WTC11 (cell line): Measurements from ENCODE around the gene MPEG1. TPM values are rescaled to one million over a fixed set of nuclear protein-coding genes. Genes with fewer than 3 reads are reported as not detected.

Source experiments
- ATAC-seq: fragments of 200-7000 bp; cut with Tn5 transposase; 2 replicates; pipeline ENCODE4 v1.10.0; 2021; ENCODE audit warnings: mild to moderate bottlenecking, moderate library complexity
- CTCF ChIA-PET: fragments of 300-600 bp; sonication (Branson Sonifier 250); formaldehyde crosslinking; loops from one replicate; lab custom pipeline; 2021; ENCODE audit warnings: antibody characterized with exemption; lab: Charles Lee
- POLR2A ChIA-PET: fragments of 350-600 bp; sonication (Branson Sonifier 250); formaldehyde crosslinking; loops from one replicate; lab custom pipeline; 2021; ENCODE audit warnings: antibody characterized with exemption; lab: Charles Lee
- DNase-seq: peaks from one replicate; pipeline ENCODE4 v3.0.0; 2021; ENCODE audit warnings: low spot score
- H3K27ac Mint-ChIP-seq: 2 replicates; pipeline ENCODE4 v1.8.0; 2021; ENCODE audit warnings: mixed read lengths
- H3K27me3 Mint-ChIP-seq: 2 replicates; pipeline ENCODE4 v1.8.0; 2021; ENCODE audit warnings: low read depth, mild to moderate bottlenecking, moderate library complexity, mixed read lengths
- H3K36me3 Mint-ChIP-seq: 2 replicates; pipeline ENCODE4 v1.8.0; 2021; ENCODE audit warnings: mixed read lengths
- H3K4me1 Mint-ChIP-seq: 2 replicates; pipeline ENCODE4 v1.8.0; 2022; ENCODE audit warnings: mixed read lengths
- H3K4me3 Mint-ChIP-seq: 2 replicates; pipeline ENCODE4 v1.8.0; 2021; ENCODE audit warnings: mild to moderate bottlenecking, moderate library complexity, mixed read lengths
- H3K9me3 Mint-ChIP-seq: 2 replicates; pipeline ENCODE4 v1.8.0; 2021; ENCODE audit warnings: mixed read lengths
- CBFB ChIP-seq: sonication (generic); formaldehyde crosslinking; IDR thresholded peaks from 2 replicates; pipeline ENCODE4 v1.8.1; 2022; ENCODE audit warnings: mild to moderate bottlenecking, low read depth, missing genetic modification reagents
- CREB1 ChIP-seq: sonication (generic); formaldehyde crosslinking; IDR thresholded peaks from 2 replicates; pipeline ENCODE4 v1.8.0; 2023; ENCODE audit warnings: mild to moderate bottlenecking, missing genetic modification reagents
- CREM ChIP-seq: sonication (generic); formaldehyde crosslinking; IDR thresholded peaks from 2 replicates; pipeline ENCODE4 v1.8.1; 2022; ENCODE audit warnings: mild to moderate bottlenecking, missing genetic modification reagents, moderate library complexity
- ETV6 ChIP-seq: sonication (generic); formaldehyde crosslinking; IDR thresholded peaks from 2 replicates; pipeline ENCODE4 v1.8.1; 2022; ENCODE audit warnings: mild to moderate bottlenecking, missing genetic modification reagents
- FOXP1 ChIP-seq: sonication (generic); formaldehyde crosslinking; IDR thresholded peaks from 2 replicates; pipeline ENCODE4 v1.8.0; 2022; ENCODE audit warnings: missing genetic modification reagents, mild to moderate bottlenecking, moderate library complexity, borderline replicate concordance
- IRF2 ChIP-seq: sonication (generic); formaldehyde crosslinking; IDR thresholded peaks from 2 replicates; pipeline ENCODE4 v1.8.0; 2022; ENCODE audit warnings: low read depth, missing genetic modification reagents, borderline replicate concordance
- MYBL2 ChIP-seq: sonication (generic); formaldehyde crosslinking; IDR thresholded peaks from 2 replicates; pipeline ENCODE4 v1.8.1; 2023; ENCODE audit warnings: mild to moderate bottlenecking, moderate library complexity, missing genetic modification reagents
- NFATC4 ChIP-seq: fragments of 250-450 bp; sonication (Bioruptor Pico); IDR thresholded peaks from 2 replicates; pipeline ENCODE4 v1.9.0; 2021; ENCODE audit warnings: mild to moderate bottlenecking
- NR2C2 ChIP-seq: sonication (generic); formaldehyde crosslinking; IDR thresholded peaks from 2 replicates; pipeline ENCODE4 v1.8.0; 2022; ENCODE audit warnings: mild to moderate bottlenecking, missing genetic modification reagents
- TEAD1 ChIP-seq: sonication (generic); formaldehyde crosslinking; IDR thresholded peaks from 2 replicates; pipeline ENCODE4 v1.8.0; 2022; ENCODE audit warnings: mild to moderate bottlenecking, missing genetic modification reagents
- ZNF263 ChIP-seq: sonication (generic); formaldehyde crosslinking; IDR thresholded peaks from 2 replicates; pipeline ENCODE4 v1.8.1; 2022; ENCODE audit warnings: low read depth, mild to moderate bottlenecking, moderate library complexity, missing genetic modification reagents
- total RNA-seq: library from RNA; stranded (reverse); gene quantifications from 3 replicates; pipeline ENCODE4 v1.2.3, GENCODE V29; 2021
- TF ChIP-seq, protein P1 (sequence below): sonication (generic); formaldehyde crosslinking; IDR thresholded peaks from 2 replicates; pipeline ENCODE4 v1.8.0; 2022; ENCODE audit warnings: mild to moderate bottlenecking, missing genetic modification reagents
- TF ChIP-seq, protein P2 (sequence below): sonication (generic); formaldehyde crosslinking; IDR thresholded peaks from 2 replicates; pipeline ENCODE4 v1.8.1; 2023; ENCODE audit warnings: mild to moderate bottlenecking, missing genetic modification reagents, moderate library complexity
- TF ChIP-seq, protein P3 (sequence below): sonication (generic); formaldehyde crosslinking; IDR thresholded peaks from 2 replicates; pipeline ENCODE4 v1.8.0; 2022; ENCODE audit warnings: missing genetic modification reagents
- TF ChIP-seq, protein P4 (sequence below): sonication (generic); formaldehyde crosslinking; IDR thresholded peaks from 2 replicates; pipeline ENCODE4 v1.8.1; 2023; ENCODE audit warnings: mild to moderate bottlenecking, moderate library complexity, missing genetic modification reagents
- TF ChIP-seq, protein P5 (sequence below): sonication (generic); formaldehyde crosslinking; IDR thresholded peaks from 2 replicates; pipeline ENCODE4 v1.8.0; 2023; ENCODE audit warnings: mild to moderate bottlenecking, missing genetic modification reagents
- TF ChIP-seq, protein P6 (sequence below): sonication (generic); formaldehyde crosslinking; IDR thresholded peaks from 2 replicates; pipeline ENCODE4 v1.8.1; 2023; ENCODE audit warnings: mild to moderate bottlenecking, missing genetic modification reagents, moderate library complexity

Gene MPEG1
- total RNA-seq, 1 experiment from 2014 or later: 0.09 TPM

DNA sequence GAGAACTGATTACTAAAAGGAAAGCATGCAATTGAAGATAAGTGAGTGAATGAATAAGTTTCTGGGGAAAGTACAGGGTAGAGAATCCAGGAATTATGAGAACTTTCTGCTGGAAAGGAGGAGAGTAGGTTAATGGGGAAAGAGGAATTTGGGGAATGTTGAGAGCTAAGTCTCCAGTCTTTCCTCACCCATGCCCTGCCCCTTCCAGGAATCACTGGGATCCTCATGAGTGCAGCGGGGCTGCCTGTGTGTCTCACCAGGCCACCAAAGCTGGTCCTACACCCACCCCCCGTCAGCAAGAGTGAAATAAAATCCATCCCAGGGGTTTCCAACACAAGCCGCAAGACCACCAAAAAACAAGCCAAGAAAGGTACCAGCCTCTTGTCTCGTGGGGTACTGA lies 23.8 kb downstream of the MPEG1 start:
- peaks cover 34% of the 10 kb centered on the region for H3K36me3 Mint-ChIP-seq
- TF ChIP-seq, protein P1, sequence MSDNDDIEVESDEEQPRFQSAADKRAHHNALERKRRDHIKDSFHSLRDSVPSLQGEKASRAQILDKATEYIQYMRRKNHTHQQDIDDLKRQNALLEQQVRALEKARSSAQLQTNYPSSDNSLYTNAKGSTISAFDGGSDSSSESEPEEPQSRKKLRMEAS (CRISPR knock-in tag): no peak
- TF ChIP-seq IRF2: no peak
- TF ChIP-seq, protein P2, sequence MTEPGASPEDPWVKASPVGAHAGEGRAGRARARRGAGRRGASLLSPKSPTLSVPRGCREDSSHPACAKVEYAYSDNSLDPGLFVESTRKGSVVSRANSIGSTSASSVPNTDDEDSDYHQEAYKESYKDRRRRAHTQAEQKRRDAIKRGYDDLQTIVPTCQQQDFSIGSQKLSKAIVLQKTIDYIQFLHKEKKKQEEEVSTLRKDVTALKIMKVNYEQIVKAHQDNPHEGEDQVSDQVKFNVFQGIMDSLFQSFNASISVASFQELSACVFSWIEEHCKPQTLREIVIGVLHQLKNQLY (CRISPR knock-in tag): no peak
- TF ChIP-seq, protein P3, sequence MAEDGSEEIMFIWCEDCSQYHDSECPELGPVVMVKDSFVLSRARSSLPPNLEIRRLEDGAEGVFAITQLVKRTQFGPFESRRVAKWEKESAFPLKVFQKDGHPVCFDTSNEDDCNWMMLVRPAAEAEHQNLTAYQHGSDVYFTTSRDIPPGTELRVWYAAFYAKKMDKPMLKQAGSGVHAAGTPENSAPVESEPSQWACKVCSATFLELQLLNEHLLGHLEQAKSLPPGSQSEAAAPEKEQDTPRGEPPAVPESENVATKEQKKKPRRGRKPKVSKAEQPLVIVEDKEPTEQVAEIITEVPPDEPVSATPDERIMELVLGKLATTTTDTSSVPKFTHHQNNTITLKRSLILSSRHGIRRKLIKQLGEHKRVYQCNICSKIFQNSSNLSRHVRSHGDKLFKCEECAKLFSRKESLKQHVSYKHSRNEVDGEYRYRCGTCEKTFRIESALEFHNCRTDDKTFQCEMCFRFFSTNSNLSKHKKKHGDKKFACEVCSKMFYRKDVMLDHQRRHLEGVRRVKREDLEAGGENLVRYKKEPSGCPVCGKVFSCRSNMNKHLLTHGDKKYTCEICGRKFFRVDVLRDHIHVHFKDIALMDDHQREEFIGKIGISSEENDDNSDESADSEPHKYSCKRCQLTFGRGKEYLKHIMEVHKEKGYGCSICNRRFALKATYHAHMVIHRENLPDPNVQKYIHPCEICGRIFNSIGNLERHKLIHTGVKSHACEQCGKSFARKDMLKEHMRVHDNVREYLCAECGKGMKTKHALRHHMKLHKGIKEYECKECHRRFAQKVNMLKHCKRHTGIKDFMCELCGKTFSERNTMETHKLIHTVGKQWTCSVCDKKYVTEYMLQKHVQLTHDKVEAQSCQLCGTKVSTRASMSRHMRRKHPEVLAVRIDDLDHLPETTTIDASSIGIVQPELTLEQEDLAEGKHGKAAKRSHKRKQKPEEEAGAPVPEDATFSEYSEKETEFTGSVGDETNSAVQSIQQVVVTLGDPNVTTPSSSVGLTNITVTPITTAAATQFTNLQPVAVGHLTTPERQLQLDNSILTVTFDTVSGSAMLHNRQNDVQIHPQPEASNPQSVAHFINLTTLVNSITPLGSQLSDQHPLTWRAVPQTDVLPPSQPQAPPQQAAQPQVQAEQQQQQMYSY (CRISPR knock-in tag): no peak
- no peak for TF ChIP-seq ZNF263 (CRISPR knock-in tag)
- TF ChIP-seq CREM (CRISPR knock-in tag): no peak
- no peak for TF ChIP-seq ETV6
- TF ChIP-seq MYBL2: no peak
- TF ChIP-seq, protein P4, sequence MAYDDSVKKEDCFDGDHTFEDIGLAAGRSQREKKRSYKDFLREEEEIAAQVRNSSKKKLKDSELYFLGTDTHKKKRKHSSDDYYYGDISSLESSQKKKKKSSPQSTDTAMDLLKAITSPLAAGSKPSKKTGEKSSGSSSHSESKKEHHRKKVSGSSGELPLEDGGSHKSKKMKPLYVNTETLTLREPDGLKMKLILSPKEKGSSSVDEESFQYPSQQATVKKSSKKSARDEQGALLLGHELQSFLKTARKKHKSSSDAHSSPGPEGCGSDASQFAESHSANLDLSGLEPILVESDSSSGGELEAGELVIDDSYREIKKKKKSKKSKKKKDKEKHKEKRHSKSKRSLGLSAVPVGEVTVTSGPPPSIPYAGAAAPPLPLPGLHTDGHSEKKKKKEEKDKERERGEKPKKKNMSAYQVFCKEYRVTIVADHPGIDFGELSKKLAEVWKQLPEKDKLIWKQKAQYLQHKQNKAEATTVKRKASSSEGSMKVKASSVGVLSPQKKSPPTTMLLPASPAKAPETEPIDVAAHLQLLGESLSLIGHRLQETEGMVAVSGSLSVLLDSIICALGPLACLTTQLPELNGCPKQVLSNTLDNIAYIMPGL (CRISPR knock-in tag): no peak
- no peak for TF ChIP-seq CREB1 (CRISPR knock-in tag)
- TF ChIP-seq CBFB (CRISPR knock-in tag): no peak
- TF ChIP-seq NR2C2 (CRISPR knock-in tag): no peak
- TF ChIP-seq FOXP1: no peak
- no peak for TF ChIP-seq TEAD1
- no peak for ATAC-seq
- ChIA-PET POLR2A (no interaction called here), CTCF (no interaction called here)
- no peaks in the 10 kb centered on the region for H3K9me3 Mint-ChIP-seq
- no peaks in the 10 kb centered on the region for H3K27me3 Mint-ChIP-seq
- H3K27ac Mint-ChIP-seq: no peak overlapping the region
- peaks cover 16% of the 10 kb centered on the region for H3K4me1 Mint-ChIP-seq
- H3K4me3 Mint-ChIP-seq: no peak overlapping the region
- DNase-seq: no peak

DNA sequence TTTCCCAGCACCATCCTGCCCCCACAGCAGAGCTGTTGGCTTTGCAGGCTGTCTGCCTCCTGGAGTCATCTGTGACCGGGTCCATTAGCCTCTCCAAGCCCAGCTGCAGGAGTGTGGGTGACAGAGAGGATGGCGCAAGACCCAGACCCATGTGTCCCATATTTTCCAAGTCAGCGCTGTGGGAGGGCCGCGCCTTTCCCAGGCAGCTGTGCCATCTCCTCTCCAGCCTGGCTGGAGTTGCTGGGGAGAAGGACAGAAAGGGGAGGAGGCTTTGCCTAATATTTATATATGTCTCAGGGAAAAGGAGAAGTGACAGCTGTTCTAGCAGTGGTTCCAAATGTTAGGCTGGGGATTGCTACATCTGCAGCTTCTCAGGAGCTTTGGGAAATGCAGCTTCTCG lies 25.1 kb downstream of the MPEG1 start:
- ATAC-seq: no peak
- DNase-seq: no peak
- Mint-ChIP-seq H3K27ac (no peak overlapping the region), H3K36me3 (peaks cover 30% of the 10 kb centered on the region), H3K4me1 (peaks cover 16% of the 10 kb centered on the region), H3K9me3 (no peaks in the 10 kb centered on the region), H3K4me3 (no peak overlapping the region)
- ChIA-PET POLR2A (no interaction called here), CTCF (interaction anchor here (1.2 to 8.6 kb wide), 4 partner anchors 16 to 99 kb away, joined by 3 to 382 read pairs (median 36); partner anchors contain the start of gene DTX4)
- no peak for TF ChIP-seq NFATC4 (CRISPR knock-in tag)
- TF ChIP-seq, protein P5, sequence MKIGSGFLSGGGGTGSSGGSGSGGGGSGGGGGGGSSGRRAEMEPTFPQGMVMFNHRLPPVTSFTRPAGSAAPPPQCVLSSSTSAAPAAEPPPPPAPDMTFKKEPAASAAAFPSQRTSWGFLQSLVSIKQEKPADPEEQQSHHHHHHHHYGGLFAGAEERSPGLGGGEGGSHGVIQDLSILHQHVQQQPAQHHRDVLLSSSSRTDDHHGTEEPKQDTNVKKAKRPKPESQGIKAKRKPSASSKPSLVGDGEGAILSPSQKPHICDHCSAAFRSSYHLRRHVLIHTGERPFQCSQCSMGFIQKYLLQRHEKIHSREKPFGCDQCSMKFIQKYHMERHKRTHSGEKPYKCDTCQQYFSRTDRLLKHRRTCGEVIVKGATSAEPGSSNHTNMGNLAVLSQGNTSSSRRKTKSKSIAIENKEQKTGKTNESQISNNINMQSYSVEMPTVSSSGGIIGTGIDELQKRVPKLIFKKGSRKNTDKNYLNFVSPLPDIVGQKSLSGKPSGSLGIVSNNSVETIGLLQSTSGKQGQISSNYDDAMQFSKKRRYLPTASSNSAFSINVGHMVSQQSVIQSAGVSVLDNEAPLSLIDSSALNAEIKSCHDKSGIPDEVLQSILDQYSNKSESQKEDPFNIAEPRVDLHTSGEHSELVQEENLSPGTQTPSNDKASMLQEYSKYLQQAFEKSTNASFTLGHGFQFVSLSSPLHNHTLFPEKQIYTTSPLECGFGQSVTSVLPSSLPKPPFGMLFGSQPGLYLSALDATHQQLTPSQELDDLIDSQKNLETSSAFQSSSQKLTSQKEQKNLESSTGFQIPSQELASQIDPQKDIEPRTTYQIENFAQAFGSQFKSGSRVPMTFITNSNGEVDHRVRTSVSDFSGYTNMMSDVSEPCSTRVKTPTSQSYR (CRISPR knock-in tag): no peak
- TF ChIP-seq, protein P6, sequence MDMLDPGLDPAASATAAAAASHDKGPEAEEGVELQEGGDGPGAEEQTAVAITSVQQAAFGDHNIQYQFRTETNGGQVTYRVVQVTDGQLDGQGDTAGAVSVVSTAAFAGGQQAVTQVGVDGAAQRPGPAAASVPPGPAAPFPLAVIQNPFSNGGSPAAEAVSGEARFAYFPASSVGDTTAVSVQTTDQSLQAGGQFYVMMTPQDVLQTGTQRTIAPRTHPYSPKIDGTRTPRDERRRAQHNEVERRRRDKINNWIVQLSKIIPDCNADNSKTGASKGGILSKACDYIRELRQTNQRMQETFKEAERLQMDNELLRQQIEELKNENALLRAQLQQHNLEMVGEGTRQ (CRISPR knock-in tag): no peak
- TF ChIP-seq, all 79 proteins: peak for 0
- no peaks in the 10 kb centered on the region for H3K27me3 Mint-ChIP-seq
